Gastrocnemius medialis (tissue), 4 donors: ENCODE data around the gene ZBTB7C. TPM values are rescaled to one million over a fixed set of nuclear protein-coding genes. Genes with fewer than 3 reads are reported as not detected.

Experiments
- ATAC-seq, 2 donors: fragments of 150-250 bp; one replicate each; pipeline ENCODE4 v1.9.1; 2016
- DNase-seq, 2 donors: peaks; one replicate each; pipeline ENCODE4 v3.0.0-alpha.2; 2019
- H3K27ac ChIP-seq, 4 donors: fragments of 200-600 bp; sonication (generic); 1 replicate in 1 of 4; 2 replicates in 3 of 4; pipeline ENCODE4 v1.5.1; 2016 to 2018; ENCODE audit warnings: mild to moderate bottlenecking in 2 of 4, moderate library complexity in 1 of 4
- H3K27me3 ChIP-seq, 3 donors: fragments of 200-600 bp; sonication (generic) in 2 of 3; 1 replicate in 1 of 3; 2 replicates in 2 of 3; pipeline versions ENCODE4 v1.5.1 to v1.6.0; 2016 to 2019; ENCODE audit warnings: mild to moderate bottlenecking in 1 of 3, moderate library complexity in 1 of 3
- H3K36me3 ChIP-seq, 2 donors: fragments of 200-600 bp; sonication (generic) in 1 of 2; one replicate each; pipeline ENCODE4 v1.5.1; 2017 to 2018
- H3K4me1 ChIP-seq, 2 donors: fragments of 200-600 bp; sonication (generic) in 1 of 2; one replicate each; pipeline ENCODE4 v1.5.1; 2016 to 2017; ENCODE audit warnings: mild to moderate bottlenecking in 2 of 2
- H3K4me3 ChIP-seq, 4 donors: fragments of 200-600 bp; sonication (generic) in 3 of 4; 1 replicate in 1 of 4; 2 replicates in 3 of 4; pipeline ENCODE4 v1.5.1; 2016 to 2019; ENCODE audit warnings: mild to moderate bottlenecking in 2 of 4
- H3K9me3 ChIP-seq, 3 donors: fragments of 200-600 bp; sonication (generic) in 2 of 3; 1 replicate in 1 of 3; 2 replicates in 2 of 3; pipeline ENCODE4 v1.5.1; 2016 to 2019
- POLR2A ChIP-seq, 2 donors: fragments of 450-650 bp; IDR thresholded peaks; one replicate each; pipeline ENCODE4 v1.6.1; 2017; ENCODE audit warnings: antibody characterized with exemption in 2 of 2, mild to moderate bottlenecking in 2 of 2, moderate library complexity in 2 of 2
- in situ Hi-C, 4 donors: fragments of 200-750 bp; cut with MboI; loops; one replicate each; pipeline versions ENCODE4 v1.15.0 to v1.8.0; 2017; ENCODE audit warnings: low sequenced_read_pairs in 4 of 4
- intact Hi-C: fragments of 100-400 bp; cut with DNase I; formaldehyde crosslinking; loops from one replicate; pipeline ENCODE4 v1.15.1; 2023; ENCODE audit warnings: low total_unique reads
- total RNA-seq, 4 donors: library from RNA; depleted of rRNA; stranded (reverse); fragments of >200 nt; gene quantifications; one replicate each; pipeline versions ENCODE4 v1.1.0 to v1.2.3, GENCODE V29; 2016
- TF ChIP-seq, protein P1 (sequence below), 5 experiments: fragments of 450-650 bp in 3 of 5; fragments of 200-600 bp in 2 of 5; sonication (generic) in 2 of 5; IDR thresholded peaks in 4 of 5; conservative IDR thresholded peaks in 1 of 5; 1 replicate in 4 of 5; 2 replicates in 1 of 5; pipeline ENCODE4 v1.5.1; 2016 to 2019; ENCODE audit warnings: antibody characterized with exemption in 5 of 5, mild to moderate bottlenecking in 3 of 5, moderate library complexity in 3 of 5

ZBTB7C gene
- total RNA-seq, 4 donors from 2014 or later, result 0.53 to 12.3 (median 1.1) TPM

DNA sequence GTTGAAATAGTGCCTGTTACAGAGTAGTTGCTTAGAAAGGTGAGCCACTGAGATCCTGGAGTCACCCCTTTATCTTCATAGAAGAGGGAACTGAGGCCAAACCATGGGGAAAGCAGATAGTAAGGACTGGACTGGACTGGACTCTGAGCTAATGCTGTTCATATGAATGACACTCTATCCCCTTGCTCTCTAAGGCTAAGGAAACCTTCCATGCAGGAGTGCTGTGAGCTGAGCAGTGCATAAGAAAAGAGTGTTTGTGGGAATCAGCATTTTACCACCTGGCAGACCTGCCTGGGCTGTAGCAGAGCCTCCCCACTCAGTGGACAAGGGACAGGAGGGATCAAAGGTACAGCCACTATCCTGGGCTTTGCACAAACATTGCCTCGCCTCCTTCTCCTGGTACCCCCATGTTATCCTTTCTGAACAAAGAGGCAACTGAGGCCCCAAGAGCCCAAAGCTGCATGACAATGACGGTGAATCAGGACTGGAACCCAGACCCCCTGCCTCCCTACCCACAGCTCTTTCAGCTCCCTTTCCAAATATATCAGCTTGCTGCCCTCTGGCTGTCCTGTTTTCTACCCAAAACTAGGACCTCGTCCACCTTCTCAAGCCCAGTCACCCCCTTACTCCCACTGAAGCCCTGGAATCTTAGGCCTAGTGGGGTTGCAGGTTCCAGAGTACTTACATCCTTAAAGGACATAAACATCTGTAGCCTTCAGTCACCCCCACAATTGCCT, 227.9 kb downstream of the ZBTB7C start:
- H3K9me3 ChIP-seq, result no peaks in the 10 kb centered on the region
- no peak overlapping the region for H3K4me3 ChIP-seq
- in situ Hi-C loops (no loop called here), intact Hi-C loops (no loop called here)
- H3K27me3 ChIP-seq, result no peaks in the 10 kb centered on the region
- no peaks in the 10 kb centered on the region for H3K4me1 ChIP-seq
- DNase-seq (no peak), ATAC-seq (no peak)
- no peak overlapping the region for H3K27ac ChIP-seq
- no peaks in the 10 kb centered on the region for H3K36me3 ChIP-seq
- TF ChIP-seq POLR2A (IDR thresholded peaks at IDR 0.05), result no peak

DNA sequence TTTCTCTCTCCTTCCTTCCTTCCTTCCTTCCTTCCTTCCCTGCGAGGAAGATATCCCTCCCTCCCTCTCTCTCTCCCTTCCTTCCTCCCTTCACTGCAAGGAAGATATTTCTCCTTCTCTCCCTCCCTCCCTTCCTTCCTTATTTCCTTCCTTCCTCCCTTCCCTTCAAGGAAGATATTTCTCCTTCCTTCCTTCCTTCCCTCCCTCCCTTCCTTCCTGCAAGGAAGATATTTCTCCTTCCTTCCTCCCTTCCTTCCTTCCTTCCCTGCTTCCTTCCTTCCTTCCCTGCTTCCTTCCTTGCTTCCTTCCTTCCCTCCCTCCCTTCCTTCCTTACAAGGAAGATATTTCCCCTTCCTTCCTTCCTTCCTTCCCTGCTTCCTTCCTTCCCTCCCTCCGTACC, 229.5 kb downstream of the ZBTB7C start:
- H3K4me3 ChIP-seq, result no peak overlapping the region
- H3K27ac ChIP-seq, result no peak overlapping the region
- no peaks in the 10 kb centered on the region for H3K36me3 ChIP-seq
- in situ Hi-C loops (no loop called here), intact Hi-C loops (no loop called here)
- DNase-seq (no peak), ATAC-seq (no peak)
- H3K9me3 ChIP-seq, result no peaks in the 10 kb centered on the region
- H3K27me3 ChIP-seq, result no peaks in the 10 kb centered on the region
- no peaks in the 10 kb centered on the region for H3K4me1 ChIP-seq
- TF ChIP-seq POLR2A (IDR thresholded peaks at IDR 0.05), result no peak
- TF ChIP-seq, protein P1, sequence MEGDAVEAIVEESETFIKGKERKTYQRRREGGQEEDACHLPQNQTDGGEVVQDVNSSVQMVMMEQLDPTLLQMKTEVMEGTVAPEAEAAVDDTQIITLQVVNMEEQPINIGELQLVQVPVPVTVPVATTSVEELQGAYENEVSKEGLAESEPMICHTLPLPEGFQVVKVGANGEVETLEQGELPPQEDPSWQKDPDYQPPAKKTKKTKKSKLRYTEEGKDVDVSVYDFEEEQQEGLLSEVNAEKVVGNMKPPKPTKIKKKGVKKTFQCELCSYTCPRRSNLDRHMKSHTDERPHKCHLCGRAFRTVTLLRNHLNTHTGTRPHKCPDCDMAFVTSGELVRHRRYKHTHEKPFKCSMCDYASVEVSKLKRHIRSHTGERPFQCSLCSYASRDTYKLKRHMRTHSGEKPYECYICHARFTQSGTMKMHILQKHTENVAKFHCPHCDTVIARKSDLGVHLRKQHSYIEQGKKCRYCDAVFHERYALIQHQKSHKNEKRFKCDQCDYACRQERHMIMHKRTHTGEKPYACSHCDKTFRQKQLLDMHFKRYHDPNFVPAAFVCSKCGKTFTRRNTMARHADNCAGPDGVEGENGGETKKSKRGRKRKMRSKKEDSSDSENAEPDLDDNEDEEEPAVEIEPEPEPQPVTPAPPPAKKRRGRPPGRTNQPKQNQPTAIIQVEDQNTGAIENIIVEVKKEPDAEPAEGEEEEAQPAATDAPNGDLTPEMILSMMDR (IDR thresholded peaks at IDR 0.05 in 4 of 5, conservative IDR thresholded peaks at IDR 0.05 in 1 of 5), result no peak

DNA sequence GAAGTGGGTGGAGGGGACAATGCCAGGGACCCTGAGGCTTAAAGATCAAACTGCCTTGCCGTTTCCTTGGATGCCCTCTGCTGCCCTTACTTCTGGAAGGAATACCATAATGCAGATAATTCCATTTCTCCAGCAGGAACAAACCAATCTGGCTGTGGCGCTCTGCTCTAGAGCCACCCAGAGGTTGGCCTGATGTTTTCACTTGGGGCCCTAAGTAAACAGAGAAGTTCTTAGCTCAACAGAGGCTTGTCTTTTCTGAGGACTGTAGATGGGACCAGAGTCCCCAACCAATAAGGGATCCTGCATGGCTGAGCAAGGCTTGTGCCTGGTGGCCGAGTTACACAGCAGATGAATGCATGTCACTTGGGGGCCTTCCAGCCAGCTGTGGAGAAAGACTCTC, 230.2 kb downstream of the ZBTB7C start:
- Histone ChIP-seq H3K27me3 (no peaks in the 10 kb centered on the region), H3K4me1 (no peaks in the 10 kb centered on the region), H3K36me3 (no peaks in the 10 kb centered on the region), H3K4me3 (no peak overlapping the region), H3K27ac (no peak overlapping the region), H3K9me3 (no peaks in the 10 kb centered on the region)
- ATAC-seq (no peak), DNase-seq (no peak)
- TF ChIP-seq, protein P1 (IDR thresholded peaks at IDR 0.05 in 4 of 5, conservative IDR thresholded peaks at IDR 0.05 in 1 of 5), result no peak
- no peak for TF ChIP-seq POLR2A (IDR thresholded peaks at IDR 0.05)
- intact Hi-C loops, result no loop called here
- in situ Hi-C loops, result no loop called here

DNA sequence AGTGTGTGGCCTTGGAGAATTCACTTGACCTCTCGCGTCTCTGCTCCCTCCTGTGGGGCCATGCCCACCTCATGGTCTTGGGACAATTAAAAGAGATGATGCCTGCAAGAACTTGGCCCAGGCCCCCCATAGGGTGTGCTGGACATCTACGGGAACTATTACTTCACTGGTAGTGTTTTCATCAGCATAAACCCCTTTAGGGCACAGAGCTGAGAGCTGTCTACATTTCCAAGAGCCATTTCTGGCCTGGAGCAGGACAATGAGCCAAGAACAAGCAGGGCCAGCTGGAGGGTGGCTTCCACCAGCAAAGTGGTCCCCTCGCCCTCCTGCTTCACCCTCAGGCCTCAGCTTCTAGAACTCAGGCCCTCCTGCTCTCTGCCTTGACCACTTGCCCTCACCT, 232.3 kb downstream of the ZBTB7C start:
- H3K4me3 ChIP-seq, result no peak overlapping the region
- ATAC-seq (no peak), DNase-seq (no peak)
- in situ Hi-C loops, result no loop called here
- intact Hi-C loops, result no loop called here
- no peak for TF ChIP-seq POLR2A (IDR thresholded peaks at IDR 0.05)
- no peaks in the 10 kb centered on the region for H3K9me3 ChIP-seq
- no peaks in the 10 kb centered on the region for H3K36me3 ChIP-seq
- no peaks in the 10 kb centered on the region for H3K27me3 ChIP-seq
- no peak overlapping the region for H3K27ac ChIP-seq
- no peaks in the 10 kb centered on the region for H3K4me1 ChIP-seq

DNA sequence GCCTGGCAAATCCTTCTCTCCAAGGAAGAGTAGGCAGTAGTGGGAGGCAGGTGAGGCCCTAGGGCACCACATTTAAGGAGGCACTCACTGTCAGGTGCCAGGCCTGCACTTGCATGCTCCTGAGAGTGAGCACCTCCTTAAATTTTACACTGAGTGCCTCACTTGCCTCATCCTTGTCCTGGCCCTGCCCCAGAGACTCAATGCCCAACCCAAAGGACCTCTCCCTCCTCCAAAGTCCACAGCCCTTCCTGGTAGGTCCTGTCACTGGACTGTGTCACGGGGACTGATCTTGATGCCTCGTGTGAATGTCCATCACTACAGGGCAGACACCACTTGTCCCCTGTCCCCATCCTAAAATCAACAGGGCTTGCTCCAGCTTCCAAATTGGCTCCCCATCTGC, 235.6 kb downstream of the ZBTB7C start:
- Histone ChIP-seq H3K9me3 (no peaks in the 10 kb centered on the region), H3K36me3 (no peaks in the 10 kb centered on the region), H3K27ac (no peak overlapping the region), H3K4me1 (no peaks in the 10 kb centered on the region), H3K27me3 (no peaks in the 10 kb centered on the region), H3K4me3 (no peak overlapping the region)
- no peak for DNase-seq
- intact Hi-C loops (no loop called here), in situ Hi-C loops (loop anchor here in 1 of 4 donors (25.0 kb wide), 1 partner anchor 239 kb away; the partner anchor contains the start of gene ZBTB7C)
- TF ChIP-seq POLR2A (IDR thresholded peaks at IDR 0.05), result no peak
- TF ChIP-seq, protein P1 (IDR thresholded peaks at IDR 0.05 in 4 of 5, conservative IDR thresholded peaks at IDR 0.05 in 1 of 5), result no peak
- no peak for ATAC-seq
